Stomach (tissue), 4 donors: Measurements from ENCODE around the gene FFAR1.

Experiments used
- POLR2AphosphoS5 ChIP-seq, 3 donors: sonication (generic); formaldehyde crosslinking; IDR thresholded peaks; one replicate each; pipeline ENCODE4 v1.6.1; 2016; ENCODE audit warnings: antibody characterized with exemption in 3 of 3
- TF ChIP-seq, protein P1 (sequence below), 7 experiments: fragments of 450-650 bp in 4 of 7; fragments of 200-600 bp in 3 of 7; sonication (generic) in 3 of 7; IDR thresholded peaks; one replicate each; pipeline ENCODE4 v1.5.1; 2016 to 2019; ENCODE audit warnings: antibody characterized with exemption in 7 of 7, control low read depth in 2 of 7, mild to moderate bottlenecking in 1 of 7

- TF ChIP-seq, protein P1, sequence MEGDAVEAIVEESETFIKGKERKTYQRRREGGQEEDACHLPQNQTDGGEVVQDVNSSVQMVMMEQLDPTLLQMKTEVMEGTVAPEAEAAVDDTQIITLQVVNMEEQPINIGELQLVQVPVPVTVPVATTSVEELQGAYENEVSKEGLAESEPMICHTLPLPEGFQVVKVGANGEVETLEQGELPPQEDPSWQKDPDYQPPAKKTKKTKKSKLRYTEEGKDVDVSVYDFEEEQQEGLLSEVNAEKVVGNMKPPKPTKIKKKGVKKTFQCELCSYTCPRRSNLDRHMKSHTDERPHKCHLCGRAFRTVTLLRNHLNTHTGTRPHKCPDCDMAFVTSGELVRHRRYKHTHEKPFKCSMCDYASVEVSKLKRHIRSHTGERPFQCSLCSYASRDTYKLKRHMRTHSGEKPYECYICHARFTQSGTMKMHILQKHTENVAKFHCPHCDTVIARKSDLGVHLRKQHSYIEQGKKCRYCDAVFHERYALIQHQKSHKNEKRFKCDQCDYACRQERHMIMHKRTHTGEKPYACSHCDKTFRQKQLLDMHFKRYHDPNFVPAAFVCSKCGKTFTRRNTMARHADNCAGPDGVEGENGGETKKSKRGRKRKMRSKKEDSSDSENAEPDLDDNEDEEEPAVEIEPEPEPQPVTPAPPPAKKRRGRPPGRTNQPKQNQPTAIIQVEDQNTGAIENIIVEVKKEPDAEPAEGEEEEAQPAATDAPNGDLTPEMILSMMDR (IDR thresholded peaks at IDR 0.05), result no peak
- TF ChIP-seq POLR2AphosphoS5 (IDR thresholded peaks at IDR 0.05), result no peak
Measured at GRCh38 chr19:35307931-35308330, 39.8 kb upstream of the FFAR1 start.
